HG02884 (cell line): ENCODE measurements around the gene HOXB9.

Experiments
- ATAC-seq: cut with Tn5 transposase; IDR thresholded peaks from one replicate; pipeline ENCODE4 v1.9.1; 2021; ENCODE audit warnings: mild to moderate bottlenecking, moderate library complexity; ENCODE audit not compliant: unreplicated experiment

The HOXB9 gene

GRCh38 chr17:48588528-48588927 lies 37.6 kb downstream of the HOXB9 start:
- ATAC-seq: no peak

DNA sequence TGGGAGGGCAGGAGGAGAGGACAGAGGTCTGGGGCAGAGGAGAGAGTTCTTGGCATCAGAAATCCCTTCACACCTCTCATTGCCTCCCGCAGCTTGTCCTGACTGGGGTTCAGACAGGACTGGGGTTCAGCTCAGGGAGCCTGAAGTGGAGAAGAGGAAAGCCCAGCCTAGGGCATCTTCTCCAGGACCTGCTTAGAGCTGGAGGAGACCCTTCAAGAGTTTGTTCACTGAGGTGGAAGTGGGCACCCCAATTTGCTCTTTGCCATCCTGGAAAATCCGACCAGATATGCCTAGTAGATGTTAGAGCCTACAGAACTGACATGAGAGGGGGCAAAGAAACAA lies 38.1 kb downstream of the HOXB9 start:
- no peak for ATAC-seq

GRCh38 chr17:48587276-48588073 lies 38.7 kb downstream of the HOXB9 start:
- no peak for ATAC-seq

DNA sequence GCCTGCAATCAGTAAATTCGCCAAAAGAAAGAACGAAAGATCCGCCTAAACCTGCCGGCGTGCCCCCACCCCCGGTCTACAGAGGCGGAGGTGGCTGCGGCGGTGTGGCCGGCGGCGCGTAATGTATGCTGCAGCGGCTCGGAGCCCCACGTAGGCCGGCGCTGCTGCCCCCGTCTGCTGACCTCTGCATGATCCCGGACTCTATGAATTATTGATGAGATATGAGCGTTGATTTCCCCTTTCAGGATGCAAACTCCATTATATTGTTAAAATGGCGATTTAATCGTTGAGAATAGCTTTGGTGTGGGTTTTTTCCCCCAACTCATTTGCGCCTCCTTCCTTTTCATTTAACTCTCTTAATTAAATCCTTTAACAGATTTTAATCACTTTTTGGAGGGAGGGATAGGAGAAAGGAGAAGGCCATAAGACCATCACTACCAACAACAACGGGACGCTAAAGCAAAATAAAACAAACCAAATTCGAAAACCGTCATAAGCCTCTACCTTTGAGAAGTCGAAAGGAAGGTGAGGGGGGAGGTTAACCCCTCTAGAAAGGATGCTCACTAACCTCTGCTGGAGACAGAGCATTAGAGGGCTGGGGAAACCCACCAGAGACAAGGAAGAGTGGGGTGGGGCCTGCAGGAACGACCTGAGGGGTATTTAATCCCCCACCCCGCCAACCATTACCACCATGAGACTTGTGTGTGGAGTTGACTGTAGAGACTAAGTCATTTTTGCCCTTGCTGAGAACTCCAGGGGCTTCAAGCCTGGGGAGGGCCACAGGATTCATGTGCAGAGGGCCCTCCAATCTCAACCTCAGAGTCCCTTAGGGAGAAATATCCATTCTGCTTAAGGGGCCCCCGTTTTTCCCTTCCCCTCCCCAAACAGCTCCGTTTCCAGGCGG lies 39.6 kb downstream of the HOXB9 start:
- ATAC-seq: no peak

DNA sequence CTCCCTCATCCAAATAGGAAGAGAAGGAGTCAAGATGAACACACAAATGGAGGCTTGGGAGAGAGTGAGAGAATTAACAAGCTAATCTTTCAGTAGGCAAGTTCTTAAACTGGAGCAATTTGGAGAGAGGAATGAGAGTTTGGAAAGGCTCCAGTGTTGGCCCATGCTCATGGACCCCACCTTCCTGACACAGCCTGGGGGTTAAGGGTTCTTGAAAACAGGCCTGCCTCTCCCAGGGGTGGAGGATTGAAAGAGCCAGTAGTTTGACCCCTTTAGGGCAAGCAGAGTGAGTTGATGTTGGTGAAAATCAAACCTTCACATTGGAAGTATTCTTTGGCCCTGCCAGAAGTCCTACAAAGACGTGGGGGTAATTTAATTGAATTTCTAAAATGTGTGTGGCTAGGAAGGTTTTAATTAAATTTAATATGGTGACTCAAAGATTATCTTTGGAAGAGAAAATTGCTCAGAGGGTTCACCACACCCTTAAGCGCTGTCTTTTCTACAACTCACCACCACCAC lies 41.9 kb downstream of the HOXB9 start:
- ATAC-seq: no peak

DNA sequence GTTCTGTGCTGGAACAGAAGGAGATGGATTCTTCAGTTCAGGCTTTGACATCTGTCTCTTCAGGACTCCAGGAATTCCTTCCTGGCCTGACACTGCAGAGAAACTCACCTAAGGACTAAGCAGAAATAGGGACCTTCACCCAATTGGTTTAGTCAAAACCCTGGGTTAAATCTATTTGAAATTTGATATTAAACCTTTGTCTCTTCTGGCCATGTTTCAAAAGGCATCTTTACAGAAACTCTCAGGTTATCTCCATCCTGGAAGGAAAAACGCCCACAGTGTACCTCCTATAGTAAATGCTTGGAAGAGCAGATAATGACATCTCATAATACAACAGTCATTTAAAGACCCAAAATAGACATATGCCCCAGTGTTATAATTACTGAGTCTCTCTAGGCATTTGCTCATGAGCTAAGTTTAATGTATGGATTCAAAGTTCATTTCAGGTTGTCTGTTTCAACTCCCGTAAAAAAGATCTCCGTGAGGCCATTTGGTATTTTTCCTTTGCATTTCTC lies 42.4 kb downstream of the HOXB9 start:
- no peak for ATAC-seq

- no peak for ATAC-seq
These were observed 43.4 kb downstream of the HOXB9 start for GRCh38 chr17:48582750-48583069.

DNA sequence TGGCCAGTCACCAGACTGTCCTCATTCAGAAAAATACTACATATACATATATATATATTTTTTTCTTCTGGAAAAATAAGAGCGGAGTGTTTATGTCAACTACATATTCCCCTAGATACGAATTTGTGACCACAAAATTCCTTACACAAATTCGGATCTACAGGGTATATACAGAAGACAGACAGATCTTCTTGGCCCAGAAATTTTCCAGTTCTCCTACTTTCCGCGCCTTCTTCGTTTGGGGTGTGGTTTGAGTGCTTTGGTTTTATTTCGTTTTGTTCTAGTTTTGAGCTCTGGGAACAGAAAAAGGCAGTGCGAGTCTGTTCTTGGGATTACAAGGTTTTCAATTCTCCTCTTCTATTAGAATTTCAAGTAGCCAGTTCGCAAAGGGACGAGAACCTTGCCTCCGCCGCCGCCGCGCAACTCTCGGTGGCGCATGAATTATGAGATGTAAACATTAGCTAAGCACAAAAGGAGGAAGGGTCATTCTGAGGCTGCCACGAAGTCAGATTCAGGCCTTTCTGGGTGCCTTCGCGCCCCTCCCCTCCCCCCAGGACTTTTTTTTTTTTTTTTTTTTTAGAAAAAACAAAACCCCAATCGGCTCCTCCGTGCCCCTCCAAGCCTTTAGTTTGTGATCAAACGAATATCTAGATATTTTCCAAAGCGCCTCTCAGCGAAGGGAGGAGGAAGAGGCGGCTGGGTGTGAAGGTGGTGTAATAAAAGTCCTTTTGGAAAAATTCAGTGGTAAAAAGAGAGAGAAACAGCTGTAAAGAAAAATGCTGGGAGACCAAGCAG lies 46.2 kb downstream of the HOXB9 start:
- no peak for ATAC-seq

DNA sequence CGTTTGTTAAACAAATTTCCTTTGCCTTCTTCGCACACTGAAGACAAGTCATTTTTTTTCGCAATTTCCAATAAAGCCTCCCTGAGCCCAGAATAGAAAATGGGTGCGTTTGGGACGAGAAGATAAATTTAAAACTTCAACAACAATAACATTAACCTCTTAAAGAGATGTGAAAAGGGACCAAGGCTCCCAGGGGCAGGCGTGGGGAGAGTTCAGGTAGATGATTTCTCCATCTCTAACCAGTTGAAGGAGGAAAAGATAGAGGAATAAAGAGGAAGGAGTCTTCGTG lies 46.7 kb downstream of the HOXB9 start:
- no peak for ATAC-seq

DNA sequence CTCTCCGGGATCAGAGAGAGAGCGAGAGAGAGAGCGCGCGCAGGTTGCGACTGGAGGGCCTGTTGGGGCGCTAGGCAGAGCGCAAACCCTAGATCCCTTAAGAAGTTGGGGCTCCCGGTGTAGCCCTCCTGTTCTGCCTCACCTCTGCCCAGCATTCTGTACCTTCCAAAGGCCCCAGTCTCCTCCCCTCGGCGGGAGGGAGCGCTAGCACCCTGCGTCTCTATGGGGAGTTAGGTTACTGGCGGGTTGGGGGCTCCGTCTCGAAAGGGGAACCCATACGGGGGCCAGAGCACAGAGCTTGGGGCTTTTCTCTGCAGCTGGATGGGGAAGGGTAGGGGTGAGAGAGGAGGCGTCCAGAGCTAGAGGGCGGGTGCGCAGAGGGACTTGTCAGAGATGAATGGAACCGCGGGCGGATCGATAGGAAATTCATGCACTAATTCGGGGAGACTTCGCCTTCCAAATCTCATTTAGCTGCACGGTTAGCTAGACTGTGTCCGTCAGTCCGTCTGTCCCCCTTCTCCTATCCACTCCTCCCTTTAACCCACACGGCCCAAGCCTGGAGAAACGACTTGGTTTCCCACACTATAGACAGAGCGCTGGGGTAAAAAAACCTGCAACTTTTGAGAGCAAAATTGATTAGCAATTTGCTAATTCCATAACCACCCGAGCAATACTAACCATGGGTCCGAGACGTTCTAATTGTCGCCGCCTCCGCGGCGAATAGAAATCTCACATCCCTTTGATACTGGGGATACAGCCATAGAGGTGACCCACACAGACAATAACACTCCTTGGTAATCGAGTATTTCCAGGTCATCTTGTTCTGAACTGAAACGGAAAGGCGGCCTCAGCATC lies 47.3 kb downstream of the HOXB9 start:
- ATAC-seq: no peak

DNA sequence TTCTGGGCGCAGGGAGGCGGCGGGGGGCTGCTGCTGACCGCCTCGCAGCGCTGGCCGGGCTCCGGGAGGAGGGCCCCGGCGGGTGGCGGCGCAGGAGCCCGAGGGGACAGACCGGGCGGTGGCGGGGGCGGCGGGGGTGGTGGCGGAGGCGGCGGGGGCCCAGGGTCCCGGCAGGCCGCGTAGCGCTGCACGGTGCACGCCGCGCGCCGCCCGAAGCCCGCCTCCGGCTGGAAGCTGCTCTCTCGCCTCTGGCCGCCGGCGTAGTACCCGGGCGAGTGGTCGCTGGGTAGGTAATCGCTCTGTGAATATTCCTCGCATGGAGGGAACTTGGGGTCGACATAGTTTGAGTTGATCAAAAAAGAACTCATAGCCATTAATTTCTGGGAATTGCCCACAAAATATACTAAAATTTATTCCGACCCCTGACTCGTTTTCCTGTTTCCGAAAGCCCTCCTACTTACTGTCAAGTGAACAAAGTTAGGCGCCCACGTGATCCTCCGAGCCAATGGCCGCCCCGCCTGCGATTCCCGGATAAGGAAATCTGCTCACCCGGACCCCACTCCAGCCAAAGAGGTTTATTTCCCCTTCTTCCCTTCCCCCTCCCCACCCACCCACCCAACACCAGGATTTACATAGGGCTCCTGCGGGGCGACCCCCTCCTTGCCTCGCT lies 48.1 kb downstream of the HOXB9 start, which contains the start of gene HOXB4:
TSS of gene HOXB4 (minus strand) at position 405 of the 670 bp plus-strand sequence. CDS start at position 374, 31 bp downstream.
- ATAC-seq: no peak

DNA sequence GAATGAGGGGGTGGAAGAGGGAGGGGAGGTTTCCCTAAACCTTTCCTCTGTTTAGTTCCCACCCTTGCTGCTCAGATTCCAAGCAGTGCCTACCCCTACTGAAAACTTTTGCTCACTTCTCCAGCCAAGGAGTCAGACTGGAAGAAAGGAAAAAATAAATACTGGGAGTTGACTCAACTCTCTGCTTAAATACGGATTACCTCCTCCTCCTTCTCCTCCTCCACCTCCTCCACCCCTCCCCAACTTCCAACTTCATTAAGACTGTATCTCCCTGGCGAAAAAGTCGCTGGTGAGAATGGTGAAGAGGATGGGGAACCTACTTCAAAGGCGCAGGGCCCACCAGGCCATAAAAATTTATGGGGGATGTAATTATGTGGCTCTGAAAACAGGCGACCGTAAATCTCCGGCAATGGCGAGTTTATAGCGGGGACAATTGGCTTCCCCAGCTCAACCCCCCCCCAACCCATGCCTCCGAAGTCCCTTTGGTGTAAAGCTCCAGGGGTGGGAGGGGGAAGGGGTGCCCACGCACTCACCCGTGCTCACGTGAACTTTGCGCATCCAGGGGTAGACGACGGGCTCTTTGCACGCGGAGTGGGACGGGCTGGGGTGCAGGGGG lies 48.7 kb downstream of the HOXB9 start:
- no peak for ATAC-seq

DNA sequence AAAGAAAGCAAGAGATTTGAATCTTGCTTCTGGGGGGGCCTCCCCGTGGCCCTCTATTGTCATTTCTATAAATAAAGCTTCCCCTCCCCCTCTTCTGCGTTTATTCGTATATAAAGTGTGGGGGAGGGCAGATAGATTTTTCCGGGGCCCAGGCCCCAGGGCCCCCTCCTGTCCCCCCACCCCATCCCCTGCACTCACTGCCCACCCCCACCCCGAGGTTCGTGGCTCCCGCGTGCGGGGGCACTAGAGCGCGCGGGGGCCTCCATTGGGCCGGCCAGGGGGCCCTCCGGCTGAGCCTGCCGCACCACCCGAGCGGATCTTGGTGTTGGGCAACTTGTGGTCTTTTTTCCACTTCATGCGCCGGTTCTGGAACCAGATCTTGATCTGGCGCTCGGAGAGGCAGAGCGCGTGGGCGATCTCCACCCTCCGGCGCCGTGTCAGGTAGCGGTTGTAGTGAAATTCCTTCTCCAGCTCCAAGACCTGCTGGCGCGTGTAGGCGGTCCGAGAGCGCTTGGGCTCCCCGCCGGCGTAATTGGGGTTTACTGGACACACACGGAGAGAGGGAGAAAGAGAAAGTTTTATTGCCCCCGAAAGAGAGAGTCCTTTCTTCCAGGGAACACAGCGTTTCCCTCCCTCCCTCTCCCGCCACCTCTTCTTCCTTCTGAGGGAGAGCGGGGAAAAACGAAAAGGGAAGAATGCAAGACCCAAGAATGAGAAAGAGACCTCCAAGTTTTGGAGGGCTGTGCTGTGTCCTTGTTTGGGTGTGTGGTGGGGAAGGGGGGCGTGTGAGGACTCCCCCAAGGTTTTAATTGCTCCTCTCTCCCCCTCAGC lies 49.5 kb downstream of the HOXB9 start:
- no peak for ATAC-seq

DNA sequence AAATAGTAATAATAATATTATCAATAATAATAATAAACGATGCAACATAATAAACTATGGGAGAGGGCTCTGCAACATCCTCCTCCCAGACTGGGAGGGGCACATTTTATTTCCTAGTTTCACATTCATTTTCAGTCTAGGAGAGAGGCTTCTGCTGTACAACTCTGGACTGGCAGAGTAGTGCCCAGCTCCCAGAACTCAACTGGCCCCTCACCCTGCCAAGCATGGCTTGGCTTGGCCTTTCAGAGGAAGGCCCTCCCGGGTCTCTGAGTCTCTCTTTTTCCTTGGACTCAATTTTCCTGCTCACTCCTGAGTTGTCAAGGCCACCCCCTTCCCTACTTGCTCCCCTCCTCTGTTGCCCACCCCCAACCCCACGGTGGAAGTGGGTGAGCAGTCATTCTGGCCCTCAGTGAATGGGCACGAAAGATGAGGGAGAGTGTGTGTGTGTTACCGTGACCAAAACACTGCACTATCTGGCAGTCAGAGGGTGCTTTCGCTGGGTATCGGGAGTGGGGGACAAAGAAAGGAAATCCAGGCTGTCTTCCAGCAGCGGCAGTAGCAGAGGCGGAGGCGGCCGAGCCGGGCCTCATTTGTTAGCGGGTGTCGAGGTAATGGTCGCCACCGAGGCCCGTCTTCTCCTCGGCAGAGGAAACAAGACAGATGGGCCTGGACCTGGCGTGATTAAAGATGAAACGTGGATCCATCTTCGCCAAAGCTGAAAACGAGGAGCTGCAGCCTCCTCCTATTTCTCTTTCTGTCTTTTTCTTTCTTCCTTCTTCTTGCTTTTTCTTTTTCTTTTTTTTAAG lies 50.3 kb downstream of the HOXB9 start:
- ATAC-seq: no peak

GRCh38 chr17:48575066-48575582 lies 51.0 kb downstream of the HOXB9 start:
- ATAC-seq: no peak

- no peak for ATAC-seq
These were observed 51.6 kb downstream of the HOXB9 start for GRCh38 chr17:48574505-48575065.

DNA sequence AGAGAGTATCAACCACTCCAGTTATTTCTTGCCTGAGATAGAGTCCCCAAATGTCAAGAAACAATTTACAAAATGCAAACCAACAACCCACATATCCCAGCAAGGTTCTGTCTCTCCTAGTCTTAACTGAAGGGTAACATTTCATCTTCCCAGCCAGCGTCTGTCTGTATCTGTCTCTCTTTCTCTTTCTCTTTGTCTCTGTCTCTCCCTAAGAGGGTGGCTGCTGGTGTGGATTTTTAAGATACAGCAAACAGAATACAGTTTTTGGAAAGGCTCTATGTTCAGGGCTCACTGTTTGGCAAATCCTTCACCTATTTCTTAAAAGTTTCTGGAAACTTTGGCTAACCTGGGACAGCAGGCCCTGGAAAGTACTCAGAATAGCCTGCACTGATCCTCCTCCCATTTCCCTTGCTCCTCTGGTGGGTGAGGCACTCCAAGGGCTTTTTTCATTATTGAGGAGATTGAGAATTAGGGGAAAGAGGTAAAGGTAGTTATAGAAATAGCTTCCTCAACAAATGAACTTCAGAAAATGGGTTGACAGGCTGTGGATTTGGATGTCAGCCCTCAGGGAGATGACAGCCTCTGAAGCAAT lies 54.2 kb downstream of the HOXB9 start:
- no peak for ATAC-seq
